Measurements from ENCODE around the gene MAPK7.

The MAPK7 gene

GRCh38 chr17:19372866-19373504 is 5.3 kb upstream of the MAPK7 start:
- TF ChIP-seq, protein P1, sequence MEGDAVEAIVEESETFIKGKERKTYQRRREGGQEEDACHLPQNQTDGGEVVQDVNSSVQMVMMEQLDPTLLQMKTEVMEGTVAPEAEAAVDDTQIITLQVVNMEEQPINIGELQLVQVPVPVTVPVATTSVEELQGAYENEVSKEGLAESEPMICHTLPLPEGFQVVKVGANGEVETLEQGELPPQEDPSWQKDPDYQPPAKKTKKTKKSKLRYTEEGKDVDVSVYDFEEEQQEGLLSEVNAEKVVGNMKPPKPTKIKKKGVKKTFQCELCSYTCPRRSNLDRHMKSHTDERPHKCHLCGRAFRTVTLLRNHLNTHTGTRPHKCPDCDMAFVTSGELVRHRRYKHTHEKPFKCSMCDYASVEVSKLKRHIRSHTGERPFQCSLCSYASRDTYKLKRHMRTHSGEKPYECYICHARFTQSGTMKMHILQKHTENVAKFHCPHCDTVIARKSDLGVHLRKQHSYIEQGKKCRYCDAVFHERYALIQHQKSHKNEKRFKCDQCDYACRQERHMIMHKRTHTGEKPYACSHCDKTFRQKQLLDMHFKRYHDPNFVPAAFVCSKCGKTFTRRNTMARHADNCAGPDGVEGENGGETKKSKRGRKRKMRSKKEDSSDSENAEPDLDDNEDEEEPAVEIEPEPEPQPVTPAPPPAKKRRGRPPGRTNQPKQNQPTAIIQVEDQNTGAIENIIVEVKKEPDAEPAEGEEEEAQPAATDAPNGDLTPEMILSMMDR (conservative IDR thresholded peaks at IDR 0.05; ENCODE audit: low read length) = no peak
- H3K4me3 ChIP-seq (ENCODE audit: low read length) = no peak overlapping the region
- DNase-seq (ENCODE audit: low read depth) = no peak

DNA sequence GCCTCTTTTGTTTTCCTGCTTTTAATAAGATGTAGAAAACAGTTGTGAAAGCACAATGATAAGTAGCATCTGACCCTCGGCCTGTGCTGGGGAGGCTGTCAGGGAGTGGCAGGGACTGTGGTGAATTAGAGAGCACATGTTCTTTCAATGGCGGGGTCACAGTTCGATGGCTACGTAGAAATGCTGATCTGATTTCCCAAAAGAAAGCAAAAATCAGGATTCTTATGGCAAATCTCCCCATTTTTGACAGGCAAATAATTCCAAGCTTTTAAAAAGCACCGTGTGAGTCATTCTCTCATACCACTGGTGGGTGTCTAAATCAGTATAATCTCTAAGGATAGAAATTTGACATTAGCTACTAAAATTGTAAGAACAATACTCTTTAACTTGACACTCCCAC is 4.2 kb upstream of the MAPK7 start:
- no peak for DNase-seq (ENCODE audit: low read depth)
- TF ChIP-seq, protein P1 (conservative IDR thresholded peaks at IDR 0.05; ENCODE audit: low read length) = no peak
- H3K4me3 ChIP-seq (ENCODE audit: low read length) = no peak overlapping the region

GRCh38 chr17:19375732-19376131 is 2.6 kb upstream of the MAPK7 start:
- DNase-seq (ENCODE audit: low read depth) = no peak
- H3K4me3 ChIP-seq (ENCODE audit: low read length) = no peak overlapping the region
- TF ChIP-seq, protein P1 (conservative IDR thresholded peaks at IDR 0.05; ENCODE audit: low read length) = no peak

DNA sequence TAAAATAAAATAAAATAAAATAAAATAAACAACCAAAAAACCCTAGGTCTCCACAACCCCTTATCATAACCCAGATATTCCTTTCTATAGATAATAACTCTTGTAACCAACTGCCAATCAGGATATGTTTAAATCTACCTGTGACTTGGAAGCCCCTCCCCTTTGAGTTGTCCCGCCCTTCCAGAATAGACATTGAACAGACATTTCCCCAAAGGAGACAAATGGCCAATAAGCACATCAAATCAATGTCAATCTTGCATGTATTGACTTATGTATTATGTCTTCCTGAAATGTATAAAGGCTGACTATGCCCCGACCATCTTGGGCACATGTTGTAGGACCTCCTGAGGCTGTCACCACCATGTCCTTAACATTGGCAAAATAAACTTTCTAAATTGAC is 1.5 kb upstream of the MAPK7 start:
- peak overlapping the region; percentile 64 for H3K4me3 ChIP-seq (ENCODE audit: low read length)
- no peak for DNase-seq (ENCODE audit: low read depth)
- TF ChIP-seq, protein P1 (conservative IDR thresholded peaks at IDR 0.05; ENCODE audit: low read length) = no peak

DNA sequence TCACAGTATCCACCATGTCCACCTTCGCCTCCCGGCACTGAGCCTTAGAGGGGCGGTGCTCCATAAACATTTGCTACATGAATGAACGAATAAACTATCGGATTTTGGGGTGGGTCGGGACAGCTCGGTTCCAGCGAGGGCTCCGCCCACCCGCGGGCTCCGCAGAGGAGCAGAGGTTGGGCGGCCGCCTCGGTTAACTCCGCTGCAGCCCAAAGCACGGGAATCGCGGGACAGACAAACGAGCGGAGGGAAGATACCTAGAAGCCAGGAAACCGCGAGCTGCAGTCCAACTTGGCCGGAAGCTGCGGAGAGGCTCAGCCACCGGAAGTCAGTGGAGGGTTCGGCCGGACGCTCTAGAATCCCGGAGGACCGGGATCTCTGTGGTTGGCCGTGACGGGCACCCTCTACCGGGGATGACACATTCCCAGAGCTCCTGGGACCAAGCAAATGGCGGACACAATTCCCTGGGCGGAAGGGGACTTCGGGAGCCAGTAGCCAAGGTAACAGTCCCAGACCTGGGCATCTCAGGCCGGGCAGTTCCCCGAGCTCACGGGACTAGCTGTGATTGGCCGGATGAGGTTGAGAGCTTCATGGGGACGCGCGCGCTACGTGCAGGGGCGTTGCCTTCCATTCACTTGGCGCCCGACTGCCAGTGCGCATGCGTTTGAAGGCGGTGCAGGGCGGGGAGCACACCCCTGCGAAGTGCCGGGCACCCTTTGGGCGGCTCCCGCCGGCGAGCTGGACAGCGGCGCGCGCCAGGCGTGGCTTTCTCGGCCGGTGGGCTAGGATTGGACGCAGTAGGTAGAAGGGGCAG is 489 bp upstream of the MAPK7 start:
- DNase-seq (ENCODE audit: low read depth) = peak; percentile 99
- peak overlapping the region; percentile 83 for H3K4me3 ChIP-seq (ENCODE audit: low read length)
- TF ChIP-seq, protein P1 (conservative IDR thresholded peaks at IDR 0.05; ENCODE audit: low read length) = no peak

GRCh38 chr17:19379361-19380065 is 1.2 kb downstream of the MAPK7 start:
- DNase-seq (ENCODE audit: low read depth) = no peak
- H3K4me3 ChIP-seq (ENCODE audit: low read length) = peak overlapping the region; percentile 83
- TF ChIP-seq, protein P1 (conservative IDR thresholded peaks at IDR 0.05; ENCODE audit: low read length) = no peak
